RWPE1 (cell line): Measurements from ENCODE around the gene SLC24A3.

Experiments
- CTCF ChIA-PET: fragments of 350-600 bp; sonication (Branson Sonifier 250); formaldehyde crosslinking; extraction: SDS; loops from one replicate; lab custom pipeline; 2021; lab: Yijun Ruan, JAX
- POLR2A ChIA-PET: fragments of 400-600 bp; formaldehyde crosslinking; extraction: SDS; loops from one replicate; lab custom pipeline; 2020; ENCODE audit warnings: antibody characterized with exemption; ENCODE audit not compliant: low non-redundant PET; lab: Yijun Ruan, JAX
- DNase-seq: peaks from one replicate; pipeline ENCODE4 v3.0.0; 2012; ENCODE audit warnings: low spot score
- H3K27ac ChIP-seq: fragments of 450-650 bp; 2 replicates; pipeline ENCODE4 v1.5.1; 2017
- TF ChIP-seq, protein P1 (sequence below): fragments of 450-650 bp; conservative IDR thresholded peaks from 2 replicates; pipeline ENCODE4 v1.5.1; 2017; ENCODE audit warnings: low read depth, mild to moderate bottlenecking

SLC24A3 gene

DNA sequence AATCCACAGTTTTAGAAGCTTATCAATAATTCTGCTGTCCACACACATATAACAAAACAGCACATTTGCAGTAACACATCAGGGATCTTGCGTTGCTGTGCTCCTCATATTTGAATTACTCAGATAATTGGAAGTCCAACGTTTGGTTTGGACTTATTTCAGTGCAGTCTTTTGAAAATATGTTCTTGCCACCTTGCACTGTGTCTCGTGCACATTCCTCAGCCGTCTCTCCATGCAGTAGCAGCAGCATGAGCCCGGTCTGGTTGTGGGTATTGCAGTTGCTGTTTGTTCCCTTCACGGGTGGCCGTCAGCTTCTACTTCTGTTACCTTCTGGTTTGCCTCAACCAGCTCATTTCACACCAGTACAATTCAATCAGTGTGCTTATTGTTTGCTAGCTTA lies 215.5 kb downstream of the SLC24A3 start:
- no peak for DNase-seq
- TF ChIP-seq, protein P1, sequence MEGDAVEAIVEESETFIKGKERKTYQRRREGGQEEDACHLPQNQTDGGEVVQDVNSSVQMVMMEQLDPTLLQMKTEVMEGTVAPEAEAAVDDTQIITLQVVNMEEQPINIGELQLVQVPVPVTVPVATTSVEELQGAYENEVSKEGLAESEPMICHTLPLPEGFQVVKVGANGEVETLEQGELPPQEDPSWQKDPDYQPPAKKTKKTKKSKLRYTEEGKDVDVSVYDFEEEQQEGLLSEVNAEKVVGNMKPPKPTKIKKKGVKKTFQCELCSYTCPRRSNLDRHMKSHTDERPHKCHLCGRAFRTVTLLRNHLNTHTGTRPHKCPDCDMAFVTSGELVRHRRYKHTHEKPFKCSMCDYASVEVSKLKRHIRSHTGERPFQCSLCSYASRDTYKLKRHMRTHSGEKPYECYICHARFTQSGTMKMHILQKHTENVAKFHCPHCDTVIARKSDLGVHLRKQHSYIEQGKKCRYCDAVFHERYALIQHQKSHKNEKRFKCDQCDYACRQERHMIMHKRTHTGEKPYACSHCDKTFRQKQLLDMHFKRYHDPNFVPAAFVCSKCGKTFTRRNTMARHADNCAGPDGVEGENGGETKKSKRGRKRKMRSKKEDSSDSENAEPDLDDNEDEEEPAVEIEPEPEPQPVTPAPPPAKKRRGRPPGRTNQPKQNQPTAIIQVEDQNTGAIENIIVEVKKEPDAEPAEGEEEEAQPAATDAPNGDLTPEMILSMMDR: no peak
- POLR2A ChIA-PET: no interaction called here
- CTCF ChIA-PET: interaction anchor here (0.5 to 0.6 kb wide), 2 partner anchors 384 to 625 kb away, joined by 3 read pairs; no protein-coding TSS in a partner anchor
- no peak overlapping the region for H3K27ac ChIP-seq

DNA sequence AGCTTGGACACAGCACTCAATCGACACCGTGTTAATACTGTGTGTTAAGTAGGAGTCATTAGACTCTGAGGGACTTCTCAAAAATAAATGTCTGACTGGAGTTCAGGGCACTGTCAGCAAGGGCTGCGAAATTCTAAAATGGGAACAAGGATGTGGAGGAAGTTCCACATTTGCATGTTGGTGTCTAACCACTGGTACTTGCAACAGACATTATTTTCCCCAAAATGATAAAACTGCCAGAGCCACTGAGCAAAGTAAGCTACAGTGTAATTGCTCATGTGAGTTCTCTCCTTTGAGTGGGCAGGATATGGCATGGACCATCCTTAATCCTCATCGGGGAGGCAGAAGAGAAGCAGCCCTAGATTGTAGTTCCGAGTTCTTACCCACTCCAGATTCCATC lies 215.9 kb downstream of the SLC24A3 start:
- TF ChIP-seq, protein P1: no peak
- CTCF ChIA-PET: interaction anchor here (0.5 to 0.6 kb wide), 2 partner anchors 384 to 625 kb away, joined by 3 read pairs; no protein-coding TSS in a partner anchor
- POLR2A ChIA-PET: no interaction called here
- no peak for DNase-seq
- no peak overlapping the region for H3K27ac ChIP-seq

DNA sequence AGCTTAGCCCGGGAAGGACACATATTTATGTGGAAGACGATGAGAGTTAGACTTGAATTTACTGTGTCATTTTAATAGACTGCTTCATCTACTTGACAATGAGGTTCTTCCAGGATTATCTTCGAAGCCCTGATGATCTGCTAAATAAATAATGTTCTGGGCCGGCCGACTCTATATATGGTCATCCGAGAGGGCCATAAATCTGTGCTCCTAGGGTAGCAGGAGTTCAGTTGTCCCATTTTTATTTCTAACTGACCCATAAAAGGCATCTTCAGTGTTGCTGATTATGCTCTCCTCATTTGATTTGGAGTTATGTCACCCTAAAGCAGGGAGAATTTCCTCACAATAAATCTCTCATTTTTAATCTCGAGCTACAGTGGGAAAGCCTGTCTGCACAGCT lies 217.1 kb downstream of the SLC24A3 start:
- TF ChIP-seq, protein P1: no peak
- no peak overlapping the region for H3K27ac ChIP-seq
- no peak for DNase-seq
- ChIA-PET CTCF (interaction anchor here (0.6 to 0.7 kb wide), 2 partner anchors 17 to 682 kb away, joined by 3 to 4 read pairs; no protein-coding TSS in a partner anchor), POLR2A (no interaction called here)

- ChIA-PET CTCF (no interaction called here), POLR2A (no interaction called here)
- no peak overlapping the region for H3K27ac ChIP-seq
- no peak for DNase-seq
- TF ChIP-seq, protein P1: no peak
These were observed 218.3 kb downstream of the SLC24A3 start for GRCh38 chr20:19430641-19431315.

GRCh38 chr20:19431316-19431700 lies 218.9 kb downstream of the SLC24A3 start:
- H3K27ac ChIP-seq: no peak overlapping the region
- TF ChIP-seq, protein P1: no peak
- ChIA-PET CTCF (interaction anchor here (0.6 kb wide), 1 partner anchor 11 kb away, joined by 3 read pairs; no protein-coding TSS in a partner anchor), POLR2A (no interaction called here)
- no peak for DNase-seq

DNA sequence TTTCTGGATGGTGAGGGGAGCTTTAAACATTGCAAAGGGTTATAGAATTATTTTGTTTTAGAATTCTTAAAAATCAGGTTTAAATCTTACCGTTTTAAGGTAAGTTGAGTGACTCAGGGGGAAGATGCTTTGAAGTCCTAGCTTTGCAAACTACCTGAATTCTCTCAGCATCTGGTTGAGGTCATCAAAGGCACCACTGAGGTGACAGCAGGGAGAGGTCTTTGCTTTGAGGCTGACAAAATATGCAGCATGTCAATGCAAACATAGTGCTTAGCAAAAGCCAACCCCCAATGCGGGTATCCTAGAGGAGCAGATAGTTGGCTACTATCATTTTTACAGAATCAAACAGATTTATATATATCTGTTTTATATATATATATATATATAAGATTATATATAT lies 219.5 kb downstream of the SLC24A3 start:
- ChIA-PET POLR2A (no interaction called here), CTCF (interaction anchor here (0.6 kb wide), 1 partner anchor 10 kb away, joined by 3 read pairs; no protein-coding TSS in a partner anchor)
- H3K27ac ChIP-seq: no peak overlapping the region
- no peak for DNase-seq
- TF ChIP-seq, protein P1: no peak
